ENCODE results near the gene LRRC52.
"Not testable (repeated sequence)": the region's sequence is repeated elsewhere in the genome, so short reads cannot be mapped to it uniquely, and the experiment has no call there.

LRRC52 gene

DNA sequence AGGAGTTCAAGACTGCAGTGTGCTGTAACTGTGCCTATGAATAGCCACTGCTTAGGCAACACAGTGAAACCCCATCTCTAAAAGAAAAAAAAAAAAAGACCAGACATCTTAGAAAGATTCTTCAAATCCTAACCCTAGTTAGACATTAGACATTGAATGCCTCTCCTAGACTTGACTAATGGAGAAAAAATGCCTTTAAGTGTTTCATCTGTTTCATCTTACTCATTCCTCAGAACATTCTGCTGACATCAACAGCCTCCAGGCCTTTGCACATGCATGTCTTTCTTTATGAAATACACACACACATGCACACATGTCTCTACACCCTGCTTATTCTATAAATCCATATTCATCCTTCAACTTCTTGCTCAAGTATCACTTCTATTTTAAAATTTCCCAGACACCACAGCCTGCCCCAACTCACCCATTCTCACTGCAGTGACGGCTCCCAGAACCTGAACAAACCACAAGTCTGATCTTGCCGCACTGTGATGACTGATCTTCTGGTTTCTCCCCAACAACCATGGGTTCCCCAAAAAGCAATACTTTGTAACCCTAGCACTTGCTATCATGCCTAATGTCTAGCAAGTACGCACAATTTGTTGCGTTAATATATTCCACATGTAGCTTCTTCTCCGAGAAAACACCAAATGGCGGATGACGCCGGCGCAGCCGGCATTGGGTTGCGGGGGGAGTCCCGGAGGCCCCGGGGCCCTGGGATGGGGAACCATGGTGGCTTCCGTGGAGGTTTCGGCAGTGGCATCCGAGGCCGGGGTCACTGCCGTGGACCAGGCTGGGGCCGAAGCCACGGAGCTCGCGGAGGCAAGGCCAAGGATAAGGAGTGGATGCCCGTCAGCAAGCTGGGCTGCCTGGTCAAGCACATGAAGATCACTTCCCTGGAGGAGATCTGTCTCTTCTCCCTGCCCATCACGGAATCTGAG is 37.4 kb downstream of the LRRC52 start:
- FAIRE-seq (no peak), DNase-seq (ENCODE audit: insufficient read length, low spot score) (no peak)

DNA sequence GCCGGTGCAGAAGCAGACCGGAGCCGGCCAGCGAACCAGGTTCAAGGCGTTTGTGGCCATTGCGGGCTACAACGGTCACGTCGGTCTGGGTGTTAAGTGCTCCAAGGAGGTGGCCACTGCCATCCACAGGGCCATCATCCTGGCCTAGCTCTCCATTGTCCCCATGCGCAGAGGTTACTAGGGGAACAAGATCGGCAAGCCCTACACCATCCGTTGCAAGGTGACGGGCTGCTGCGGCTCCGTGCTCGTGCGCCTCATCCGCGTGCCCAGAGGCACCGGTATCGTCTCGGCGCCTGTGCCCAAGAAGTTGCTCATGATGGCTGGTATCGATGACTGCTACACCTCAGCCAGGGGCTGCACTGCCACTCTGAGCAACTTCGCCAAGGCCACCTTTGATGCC is 38.1 kb downstream of the LRRC52 start:
- no peak for DNase-seq (ENCODE audit: insufficient read length, low spot score)
- no peak for FAIRE-seq

DNA sequence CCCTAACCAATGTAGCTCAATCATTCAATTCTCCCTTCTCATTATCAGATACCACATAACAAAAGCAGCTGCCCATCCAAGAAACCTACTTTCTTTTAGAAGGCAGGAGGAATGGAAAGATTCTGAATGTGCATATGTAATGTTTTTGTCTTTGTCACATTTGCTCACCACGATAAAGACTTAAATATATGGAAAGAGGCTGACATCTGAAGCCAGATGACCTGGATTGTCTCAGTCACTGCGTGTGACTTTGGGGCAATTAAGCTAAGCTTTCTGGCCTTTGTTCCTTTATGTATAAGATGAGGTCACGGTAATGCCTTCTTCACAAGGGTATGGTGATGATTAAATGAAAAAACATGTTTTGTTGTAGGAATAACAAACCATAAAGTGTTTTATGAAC is 42.6 kb downstream of the LRRC52 start:
- FAIRE-seq = no peak
- no peak for DNase-seq (ENCODE audit: insufficient read length, low spot score)

DNA sequence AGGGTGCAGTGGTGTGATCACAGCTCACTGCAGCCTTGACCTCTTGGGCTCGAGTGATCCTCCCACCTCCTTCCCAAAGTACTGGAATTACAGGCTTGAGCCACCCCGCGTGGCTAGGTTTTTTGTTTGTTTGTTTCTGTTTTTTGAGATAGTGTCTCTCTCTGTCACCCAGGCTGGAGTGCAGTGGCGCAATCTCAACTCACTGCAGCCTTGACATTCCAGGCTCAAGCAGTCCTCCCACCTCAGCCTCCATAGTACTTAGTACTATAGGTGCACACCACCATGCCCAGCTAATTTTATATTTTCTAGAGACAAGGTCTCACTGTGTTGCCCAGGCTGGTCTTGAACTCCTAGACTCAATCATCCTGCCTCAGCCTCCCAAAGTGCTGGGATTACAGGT is 47.6 kb downstream of the LRRC52 start:
- not testable (repeated sequence) for FAIRE-seq; DNase-seq (ENCODE audit: insufficient read length, low spot score)

DNA sequence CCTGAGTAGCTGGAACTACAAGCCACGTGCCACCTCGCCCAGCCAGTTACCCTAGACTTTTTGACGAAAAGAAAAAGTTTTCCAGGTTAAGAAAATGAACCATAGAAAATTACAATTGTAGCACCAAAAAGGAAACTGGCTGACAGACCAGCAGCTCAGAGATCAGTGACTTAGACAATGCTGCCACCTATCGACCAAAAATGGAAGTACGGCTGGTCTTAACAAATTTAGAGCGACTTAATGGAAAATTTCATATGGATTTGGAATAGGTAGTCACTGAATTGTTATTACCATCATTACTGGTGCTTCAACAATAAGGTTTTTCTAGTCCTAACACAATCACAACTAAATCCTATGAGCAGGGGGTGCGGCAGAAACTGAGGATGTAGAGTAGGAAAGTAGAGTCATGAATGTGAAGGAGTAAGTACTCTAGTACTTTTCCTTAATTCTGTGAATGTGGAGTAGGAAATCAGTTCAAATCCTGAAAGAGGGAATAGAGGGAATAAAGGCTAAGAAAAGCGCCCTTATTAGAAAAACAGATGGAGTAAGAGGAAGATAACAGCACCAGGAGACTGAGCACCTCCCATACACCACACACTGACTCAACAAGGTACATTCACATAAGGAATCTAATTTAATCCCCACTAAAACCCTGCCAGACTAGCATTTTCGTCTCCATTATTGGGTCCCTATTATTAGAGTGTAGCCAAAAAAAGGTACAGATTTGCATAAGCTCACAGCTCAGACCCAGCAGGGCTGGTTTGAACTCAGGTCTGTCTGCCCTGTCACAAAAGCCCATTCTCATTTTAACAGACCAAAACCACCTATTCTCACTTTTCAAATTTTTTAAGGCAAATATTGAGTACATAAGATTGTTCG is 49.4 kb downstream of the LRRC52 start:
- DNase-seq (ENCODE audit: insufficient read length, low spot score) (peak; percentile 23), FAIRE-seq (peak; percentile 92)

DNA sequence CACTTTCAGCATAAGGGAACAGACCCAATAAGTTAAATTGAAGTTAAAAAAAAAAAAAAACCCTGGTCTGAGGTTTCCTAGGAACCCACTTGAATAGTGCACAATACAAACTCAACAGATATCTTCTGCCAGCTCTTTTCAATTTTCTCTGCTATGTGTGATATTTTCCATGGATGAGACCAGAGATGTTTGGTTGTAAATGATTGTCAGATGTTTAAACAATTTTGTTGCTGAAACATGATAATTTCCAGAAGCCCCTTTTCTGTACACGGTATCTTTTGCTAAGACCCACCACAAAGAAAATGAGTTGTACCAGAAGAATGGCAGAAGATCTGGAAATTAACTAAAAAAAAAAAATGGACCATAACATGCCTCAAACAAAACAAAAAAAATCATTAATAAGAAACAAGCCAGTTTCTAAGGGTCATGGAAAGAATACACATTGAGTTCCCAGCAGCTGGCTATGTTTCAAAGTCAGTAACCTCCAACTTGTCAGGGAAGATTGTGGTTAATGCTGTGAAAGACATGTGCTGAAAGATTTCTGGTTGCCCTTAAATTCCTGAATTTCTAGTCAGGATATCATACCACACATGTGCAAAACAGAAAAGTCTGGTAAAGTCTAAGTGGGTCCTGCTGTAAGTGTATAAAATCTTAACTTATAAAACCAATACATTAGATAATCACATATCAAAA is 51.6 kb downstream of the LRRC52 start:
- no peak for DNase-seq (ENCODE audit: insufficient read length, low spot score)

DNA sequence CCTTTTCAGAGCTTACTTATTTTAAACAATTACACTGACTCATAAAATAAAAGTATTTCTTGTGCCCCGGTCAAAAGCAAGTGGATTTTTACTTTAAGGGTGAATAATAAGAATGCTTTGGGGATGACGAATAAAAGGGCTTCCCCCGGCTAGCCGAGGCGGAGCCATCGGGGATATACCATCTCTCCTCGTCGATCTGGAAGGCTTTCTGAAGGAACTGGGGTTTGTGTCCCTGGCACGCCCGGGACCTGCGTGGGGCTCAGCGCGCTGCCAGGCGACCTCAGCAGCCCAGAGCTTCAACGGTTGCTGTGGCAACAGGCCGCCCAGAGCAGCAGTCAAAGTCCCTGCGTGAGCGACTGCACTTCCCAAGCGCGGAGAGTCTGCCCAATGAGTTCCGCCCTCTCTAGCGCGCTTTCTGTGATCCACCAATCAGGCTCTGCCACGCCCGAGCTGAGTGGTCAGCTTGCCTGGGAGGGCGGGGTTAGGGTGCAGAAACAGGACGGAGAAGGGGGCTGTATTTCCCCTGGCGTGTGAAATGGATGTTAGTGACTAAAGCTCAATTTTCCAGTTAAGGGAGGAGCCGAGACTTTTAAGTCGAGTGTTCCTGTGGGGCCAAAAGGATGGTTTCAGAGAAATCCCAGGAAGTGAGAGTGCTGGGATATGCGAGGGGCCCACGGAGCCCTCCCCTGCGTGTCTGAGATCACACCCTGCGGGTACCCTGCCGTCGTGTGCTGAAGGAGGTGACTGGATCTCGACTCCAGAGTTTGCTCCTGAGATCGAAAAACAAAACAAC is 54.3 kb downstream of the LRRC52 start:
- DNase-seq (ENCODE audit: insufficient read length, low spot score) (peak; percentile 67), FAIRE-seq (peak; percentile 98)

More for the DNA sequence above, 51.6 kb downstream of the LRRC52 start:
- no peak for FAIRE-seq

DNA sequence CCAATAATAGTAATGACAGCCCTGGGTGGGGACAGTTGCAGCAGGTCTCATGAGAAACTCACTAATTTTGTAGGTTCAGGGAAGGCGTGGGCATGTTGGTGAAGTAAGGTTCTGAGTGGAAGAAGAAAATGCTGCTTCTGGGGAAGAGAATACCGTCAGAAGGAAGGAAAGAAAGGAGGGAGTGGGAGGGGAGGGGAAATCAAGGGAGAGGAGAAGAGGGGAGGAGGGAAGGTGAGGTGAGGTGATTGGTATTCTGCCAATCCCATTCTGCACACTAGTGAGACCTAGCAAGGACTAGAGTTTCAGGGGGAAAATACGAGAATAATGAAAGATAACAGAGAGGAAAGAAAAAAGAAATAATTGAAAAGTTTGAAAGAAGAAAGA is 54.9 kb downstream of the LRRC52 start:
- peak; percentile 33 for FAIRE-seq
- no peak for DNase-seq (ENCODE audit: insufficient read length, low spot score)

DNA sequence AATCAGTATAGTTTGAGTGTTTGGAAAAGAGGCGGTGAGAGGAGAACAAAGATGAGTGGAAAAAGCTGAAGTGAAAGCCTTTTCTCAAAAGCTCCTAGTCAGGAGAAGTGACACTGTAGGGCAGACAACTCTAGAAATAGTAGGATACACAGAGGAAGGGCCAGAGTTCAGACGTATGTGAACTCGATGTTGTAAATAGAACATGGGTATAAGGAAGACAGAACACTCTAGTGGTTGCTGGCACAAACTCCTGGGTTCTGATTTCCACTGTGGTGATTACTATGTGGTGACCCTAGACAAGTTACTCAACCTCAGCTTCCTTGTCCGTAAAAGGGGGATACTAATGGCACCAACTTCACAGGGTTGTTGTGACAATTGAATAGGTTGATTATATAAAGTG is 57.0 kb downstream of the LRRC52 start:
- FAIRE-seq = no peak
- no peak for DNase-seq (ENCODE audit: insufficient read length, low spot score)

DNA sequence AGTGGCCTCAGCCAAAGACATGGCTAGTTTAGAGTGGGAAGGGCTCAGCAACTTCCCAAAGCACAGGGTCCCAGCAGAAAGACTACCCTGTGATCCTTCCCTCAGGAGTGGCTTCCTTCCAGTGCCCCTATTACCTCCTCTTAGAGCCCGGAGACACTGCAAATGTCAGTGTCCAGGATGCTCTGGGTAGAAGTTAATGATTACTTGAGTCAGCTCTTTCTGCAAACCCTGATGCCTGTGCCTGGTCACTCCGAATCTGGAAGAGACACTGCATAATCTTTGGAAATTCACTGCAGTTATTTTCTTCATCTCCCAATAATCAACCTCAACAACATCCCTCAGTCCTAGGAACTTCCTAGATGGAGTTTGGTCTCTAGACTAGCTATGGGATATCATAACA is 60.0 kb downstream of the LRRC52 start:
- FAIRE-seq = no peak
- DNase-seq (ENCODE audit: insufficient read length, low spot score) = no peak

DNA sequence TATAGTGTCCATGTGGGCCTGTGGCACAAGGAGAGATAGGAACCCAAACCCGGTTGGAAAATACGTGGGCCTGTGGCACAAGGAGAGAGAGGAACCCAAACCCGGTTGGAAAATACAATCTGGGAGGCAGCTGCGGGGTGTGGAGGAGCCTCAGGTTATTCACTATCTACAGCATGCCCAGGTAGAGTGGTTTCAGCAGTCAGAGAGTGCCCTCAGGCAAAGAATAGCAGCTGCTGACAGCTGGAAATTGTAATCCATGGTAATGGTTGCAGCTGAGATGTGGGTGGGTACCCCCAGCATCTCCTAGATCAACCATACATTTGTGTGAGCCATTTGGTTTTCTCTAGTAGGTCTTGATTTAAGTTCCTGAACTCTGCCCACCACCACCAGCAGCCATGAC is 61.4 kb downstream of the LRRC52 start:
- DNase-seq (ENCODE audit: insufficient read length, low spot score) (no peak), FAIRE-seq (no peak)

DNA sequence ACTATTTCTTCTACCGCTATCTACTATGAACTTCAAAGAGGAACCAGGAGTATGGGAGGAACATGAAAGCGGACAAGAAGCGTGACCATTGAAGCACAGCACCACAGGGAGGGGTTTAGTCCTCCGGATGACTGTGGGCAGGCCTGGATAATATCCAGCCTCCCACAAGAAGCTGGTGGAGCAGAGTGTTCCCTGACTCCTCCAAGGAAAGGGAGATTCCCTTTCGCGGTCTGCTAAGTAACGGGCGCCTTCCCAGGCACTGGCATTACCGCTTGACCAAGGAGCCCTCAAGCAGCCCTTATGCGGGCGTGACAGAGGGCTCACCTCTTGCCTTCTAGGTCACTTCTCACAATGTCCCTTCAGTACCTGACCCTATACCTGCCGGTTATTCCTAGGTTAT is 62.9 kb downstream of the LRRC52 start:
- not testable (repeated sequence) for DNase-seq (ENCODE audit: insufficient read length, low spot score); FAIRE-seq

DNA sequence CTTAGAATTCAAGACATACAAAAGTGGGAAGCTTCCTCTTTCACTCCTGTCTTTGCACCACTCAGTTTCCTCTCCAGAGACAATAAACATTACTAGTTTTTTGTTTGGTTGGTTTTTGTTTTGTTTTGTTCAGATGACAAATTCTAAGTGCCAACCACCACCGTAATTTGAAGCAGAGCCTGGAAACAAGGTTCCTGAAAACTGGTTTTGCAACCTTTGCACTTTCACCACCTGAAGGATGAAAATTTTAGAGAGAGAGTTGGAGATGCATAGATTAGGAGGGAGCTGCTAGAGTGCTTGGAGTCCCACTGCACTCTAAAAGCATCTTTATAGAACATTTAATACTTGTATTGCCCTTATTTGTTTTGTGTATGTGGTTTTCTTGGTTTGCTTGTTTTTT is 67.1 kb downstream of the LRRC52 start:
- FAIRE-seq (no peak), DNase-seq (ENCODE audit: insufficient read length, low spot score) (no peak)

DNA sequence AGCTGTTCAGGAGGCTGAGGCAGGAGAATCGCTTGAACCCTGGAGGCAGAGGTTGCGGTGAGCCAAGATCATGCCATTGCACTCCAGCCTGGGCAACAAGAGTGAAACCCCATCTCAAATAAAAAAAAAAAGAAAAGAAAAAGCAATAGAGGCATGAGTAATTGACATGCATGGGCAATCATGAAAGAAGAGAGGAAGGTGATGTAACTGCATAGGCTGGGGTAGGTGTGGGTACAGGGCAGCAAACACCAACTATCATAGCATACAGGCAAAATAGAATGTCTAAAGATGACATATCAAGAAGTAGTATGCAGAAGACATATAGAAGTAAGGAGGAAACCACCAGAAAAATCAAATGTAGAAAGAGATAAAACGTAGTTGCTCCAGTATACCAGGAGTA is 68.3 kb downstream of the LRRC52 start:
- no peak for DNase-seq (ENCODE audit: insufficient read length, low spot score)
- FAIRE-seq = no peak
